Measurements from ENCODE around the gene DSTYK.

DSTYK gene

GRCh38 chr1:205249651-205250050 lies 38.1 kb upstream of the DSTYK start:
- TF ChIP-seq, protein P1, sequence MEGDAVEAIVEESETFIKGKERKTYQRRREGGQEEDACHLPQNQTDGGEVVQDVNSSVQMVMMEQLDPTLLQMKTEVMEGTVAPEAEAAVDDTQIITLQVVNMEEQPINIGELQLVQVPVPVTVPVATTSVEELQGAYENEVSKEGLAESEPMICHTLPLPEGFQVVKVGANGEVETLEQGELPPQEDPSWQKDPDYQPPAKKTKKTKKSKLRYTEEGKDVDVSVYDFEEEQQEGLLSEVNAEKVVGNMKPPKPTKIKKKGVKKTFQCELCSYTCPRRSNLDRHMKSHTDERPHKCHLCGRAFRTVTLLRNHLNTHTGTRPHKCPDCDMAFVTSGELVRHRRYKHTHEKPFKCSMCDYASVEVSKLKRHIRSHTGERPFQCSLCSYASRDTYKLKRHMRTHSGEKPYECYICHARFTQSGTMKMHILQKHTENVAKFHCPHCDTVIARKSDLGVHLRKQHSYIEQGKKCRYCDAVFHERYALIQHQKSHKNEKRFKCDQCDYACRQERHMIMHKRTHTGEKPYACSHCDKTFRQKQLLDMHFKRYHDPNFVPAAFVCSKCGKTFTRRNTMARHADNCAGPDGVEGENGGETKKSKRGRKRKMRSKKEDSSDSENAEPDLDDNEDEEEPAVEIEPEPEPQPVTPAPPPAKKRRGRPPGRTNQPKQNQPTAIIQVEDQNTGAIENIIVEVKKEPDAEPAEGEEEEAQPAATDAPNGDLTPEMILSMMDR (IDR thresholded peaks at IDR 0.05; ENCODE audit: low read depth, low read length, missing control alignments) = no peak
- in situ Hi-C loops (cut with HindIII; ENCODE audit: low pct_ligation_motif_present, low sequenced_read_pairs) = no loop called here
- Histone ChIP-seq H3K27me3 (replicated peaks) (no peaks in the 10 kb centered on the region), H3K36me3 (replicated peaks) (no peaks in the 10 kb centered on the region), H3K27ac (no peak overlapping the region), H3K4me3 (ENCODE audit: low read depth, low read length) (no peak overlapping the region)
- no peak for DNase-seq

GRCh38 chr1:205248793-205249601 lies 37.5 kb upstream of the DSTYK start:
- TF ChIP-seq, protein P1 (IDR thresholded peaks at IDR 0.05; ENCODE audit: low read depth, low read length, missing control alignments) = no peak
- H3K36me3 ChIP-seq (replicated peaks) = no peaks in the 10 kb centered on the region
- H3K4me3 ChIP-seq (ENCODE audit: low read depth, low read length) = no peak overlapping the region
- no peaks in the 10 kb centered on the region for H3K27me3 ChIP-seq (replicated peaks)
- DNase-seq = no peak
- no peak overlapping the region for H3K27ac ChIP-seq
- in situ Hi-C loops (cut with HindIII; ENCODE audit: low pct_ligation_motif_present, low sequenced_read_pairs) = no loop called here

- H3K4me3 ChIP-seq (ENCODE audit: low read depth, low read length) = no peak overlapping the region
- no peak overlapping the region for H3K27ac ChIP-seq
- TF ChIP-seq, protein P1 (IDR thresholded peaks at IDR 0.05; ENCODE audit: low read depth, low read length, missing control alignments) = no peak
- in situ Hi-C loops (cut with HindIII; ENCODE audit: low pct_ligation_motif_present, low sequenced_read_pairs) = no loop called here
- no peaks in the 10 kb centered on the region for H3K36me3 ChIP-seq (replicated peaks)
- no peak for DNase-seq
- no peaks in the 10 kb centered on the region for H3K27me3 ChIP-seq (replicated peaks)
Measured at GRCh38 chr1:205247130-205247921, 35.8 kb upstream of the DSTYK start.

DNA sequence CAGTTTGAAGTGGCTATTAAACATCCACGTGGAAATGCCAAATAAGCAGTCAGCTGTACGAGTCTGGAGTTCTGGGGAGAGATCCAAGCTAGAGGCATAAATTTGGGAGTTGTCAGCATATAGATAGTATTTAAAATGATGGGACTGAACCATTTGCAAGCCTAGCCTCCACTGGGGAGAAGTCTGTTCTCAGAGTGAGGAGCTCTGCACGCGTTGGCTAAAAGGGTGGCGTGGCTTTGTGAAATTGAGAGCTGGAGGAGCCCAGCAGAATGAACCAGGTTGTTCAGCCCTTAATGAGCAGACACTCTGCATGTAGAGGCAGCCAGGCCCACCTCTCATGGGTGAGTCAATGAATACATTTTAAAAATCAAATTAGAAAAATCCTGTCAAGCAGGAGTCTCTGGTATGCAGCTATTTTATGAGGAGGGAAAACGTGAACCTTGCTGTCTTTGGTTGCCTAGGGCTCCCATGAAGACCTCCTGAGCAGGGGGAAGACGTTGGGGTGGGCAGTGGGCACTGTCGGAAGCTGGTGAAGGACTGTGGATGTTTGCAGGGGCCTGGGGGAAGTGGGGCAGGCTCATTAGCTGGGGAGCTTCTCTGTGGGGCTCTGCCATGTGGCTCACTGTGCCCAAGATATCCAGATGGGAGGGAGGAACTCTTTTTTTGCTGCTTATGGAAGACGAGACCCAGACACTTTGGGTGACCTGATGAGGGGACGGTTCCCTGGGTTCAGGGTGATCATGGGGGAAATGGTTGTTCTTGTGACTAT lies 35.0 kb upstream of the DSTYK start:
- in situ Hi-C loops (cut with HindIII; ENCODE audit: low pct_ligation_motif_present, low sequenced_read_pairs) = no loop called here
- TF ChIP-seq, protein P1 (IDR thresholded peaks at IDR 0.05; ENCODE audit: low read depth, low read length, missing control alignments) = no peak
- no peak for DNase-seq
- Histone ChIP-seq H3K27me3 (replicated peaks) (no peaks in the 10 kb centered on the region), H3K4me3 (ENCODE audit: low read depth, low read length) (no peak overlapping the region), H3K27ac (no peak overlapping the region), H3K36me3 (replicated peaks) (no peaks in the 10 kb centered on the region)

GRCh38 chr1:205245096-205245495 lies 33.6 kb upstream of the DSTYK start:
- Histone ChIP-seq H3K27ac (no peak overlapping the region), H3K4me3 (ENCODE audit: low read depth, low read length) (no peak overlapping the region), H3K36me3 (replicated peaks) (no peaks in the 10 kb centered on the region), H3K27me3 (replicated peaks) (no peaks in the 10 kb centered on the region)
- TF ChIP-seq, protein P1 (IDR thresholded peaks at IDR 0.05; ENCODE audit: low read depth, low read length, missing control alignments) = no peak
- no peak for DNase-seq
- in situ Hi-C loops (cut with HindIII; ENCODE audit: low pct_ligation_motif_present, low sequenced_read_pairs) = no loop called here
